D341Med (cell line): ENCODE results near the gene INPP4B.

ENCODE experiments used
- DNase-seq: peaks from one replicate; pipeline ENCODE4 v3.0.0; 2012; ENCODE audit warnings: low spot score

INPP4B gene

DNA sequence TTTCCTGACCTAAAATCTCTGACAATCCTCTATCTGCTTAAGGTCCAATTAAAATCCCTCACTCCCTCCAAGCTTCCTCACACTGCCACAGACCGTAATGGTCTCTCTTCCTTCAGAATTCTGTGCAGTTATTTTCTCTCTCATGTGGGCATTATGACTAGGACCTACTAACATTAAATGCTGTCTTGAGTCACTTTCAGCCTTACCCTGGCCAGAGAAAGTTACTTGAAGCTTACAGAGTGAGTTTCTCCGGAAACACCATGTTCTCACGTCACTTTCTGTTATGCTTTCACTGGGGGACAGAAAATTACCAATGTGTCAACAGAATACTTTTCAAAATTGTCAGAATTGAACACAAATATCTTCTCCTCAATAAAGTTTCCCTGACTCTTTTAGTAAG lies 271.8 kb downstream of the INPP4B start:
- DNase-seq = no peak

DNA sequence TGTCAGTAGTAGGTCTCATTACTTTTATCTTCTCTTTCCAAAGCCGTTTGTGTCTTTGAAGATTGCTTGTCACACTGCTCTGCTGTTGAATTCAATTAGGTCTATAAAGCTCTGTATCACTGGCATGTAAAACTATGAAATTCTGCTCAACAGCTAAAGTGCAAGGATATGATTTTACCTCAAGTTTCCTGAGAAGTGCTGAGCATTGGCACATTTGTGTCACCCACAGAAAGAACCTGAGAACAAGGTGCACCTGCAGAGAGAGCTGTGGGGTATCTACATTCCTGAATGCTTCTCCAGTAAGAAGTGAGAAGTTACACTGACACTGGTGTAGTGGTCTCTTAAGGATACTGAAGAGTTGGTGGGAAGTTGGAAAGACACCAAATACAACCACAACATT lies 274.0 kb downstream of the INPP4B start:
- DNase-seq = no peak

- peak; percentile 36 for DNase-seq
Observed at GRCh38 chr4:142567620-142568451, 278.3 kb downstream of the INPP4B start.

DNA sequence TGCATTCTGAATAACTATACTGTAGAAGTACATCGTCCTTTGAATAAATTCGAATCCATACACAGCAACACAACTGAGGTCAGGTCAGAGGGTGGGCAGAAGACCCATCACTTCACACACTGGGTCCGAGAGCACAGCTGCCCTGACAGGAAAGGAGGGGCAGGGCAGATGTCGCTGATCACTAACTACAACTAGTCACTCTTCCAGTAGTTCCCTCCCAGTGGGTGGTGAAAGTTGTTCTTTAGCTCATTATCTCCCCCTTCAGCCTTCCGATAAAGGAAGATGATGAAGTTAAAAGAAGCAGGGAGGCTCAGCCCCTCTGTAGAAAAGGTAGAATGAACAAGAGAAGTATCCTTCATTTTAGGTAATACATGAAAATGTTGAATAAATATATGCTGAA lies 278.9 kb downstream of the INPP4B start:
- DNase-seq = no peak

- DNase-seq = no peak
Observed at GRCh38 chr4:142566777-142567176, 279.3 kb downstream of the INPP4B start.

DNA sequence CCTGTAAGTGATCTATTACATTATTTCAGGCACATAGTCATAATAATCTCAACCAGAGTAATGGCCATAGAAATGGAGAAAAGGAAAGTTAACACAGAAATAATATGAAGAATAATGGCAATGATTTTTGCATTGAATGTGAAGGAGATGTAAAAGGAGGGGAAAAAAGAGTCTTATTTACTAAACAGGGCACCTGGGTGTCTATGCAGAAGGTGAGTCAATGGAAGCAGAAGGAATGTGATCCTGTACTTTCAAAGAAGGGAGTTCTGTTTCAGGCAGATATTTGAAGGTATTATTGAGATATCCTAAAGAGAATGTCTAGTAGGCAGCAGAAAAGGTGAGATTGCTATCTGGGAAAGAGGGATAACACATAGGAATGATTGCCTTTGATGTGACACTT lies 279.9 kb downstream of the INPP4B start:
- no peak for DNase-seq

GRCh38 chr4:142565771-142566170 lies 280.3 kb downstream of the INPP4B start:
- no peak for DNase-seq

GRCh38 chr4:142563682-142564291 lies 282.3 kb downstream of the INPP4B start:
- DNase-seq = no peak

GRCh38 chr4:142559986-142560385 lies 286.1 kb downstream of the INPP4B start:
- DNase-seq = no peak

DNA sequence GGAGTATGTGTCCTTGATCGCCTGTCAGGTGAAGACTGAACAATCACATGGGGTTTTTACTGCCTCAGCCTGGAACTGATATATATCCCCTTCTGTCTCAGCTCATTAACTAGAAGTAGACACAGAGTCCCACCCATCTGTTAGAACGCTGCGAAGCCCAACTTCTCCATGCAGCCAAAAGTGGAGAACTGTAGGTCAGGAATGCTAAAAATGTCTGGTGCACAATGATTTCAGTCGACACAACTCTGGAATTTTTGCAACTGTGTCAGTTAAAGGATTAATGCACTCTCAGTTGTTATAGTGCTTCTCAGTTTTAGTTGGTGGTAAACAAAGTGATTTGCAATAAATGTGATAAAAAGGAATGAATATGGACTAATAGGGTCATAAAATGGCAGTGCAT lies 287.2 kb downstream of the INPP4B start:
- DNase-seq = no peak

DNA sequence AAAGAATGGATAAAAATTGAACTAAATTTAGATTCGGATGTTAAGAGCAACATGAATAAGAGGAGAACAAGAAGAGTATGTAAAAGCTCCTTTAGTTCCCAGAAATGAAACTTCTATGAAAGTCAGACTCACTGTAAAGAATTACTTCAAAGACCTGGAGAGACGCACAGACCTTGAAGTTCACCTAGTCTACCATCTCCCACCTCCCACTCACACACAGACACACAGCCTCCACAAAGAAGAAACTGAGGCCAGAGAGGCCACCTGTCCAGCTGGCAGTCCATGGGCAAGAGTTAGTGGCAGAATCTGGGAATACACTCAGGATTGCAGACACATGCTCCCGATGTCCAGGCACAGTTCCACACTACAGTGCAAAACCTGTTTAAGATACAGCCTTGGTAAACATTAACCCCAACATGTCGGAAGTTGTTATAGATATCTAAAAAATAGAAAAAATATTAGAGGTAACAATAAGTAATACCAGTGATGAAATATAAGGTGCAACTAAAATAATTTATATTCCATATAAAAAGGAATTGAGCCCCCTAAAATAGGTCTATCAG lies 288.8 kb downstream of the INPP4B start:
- DNase-seq = no peak

DNA sequence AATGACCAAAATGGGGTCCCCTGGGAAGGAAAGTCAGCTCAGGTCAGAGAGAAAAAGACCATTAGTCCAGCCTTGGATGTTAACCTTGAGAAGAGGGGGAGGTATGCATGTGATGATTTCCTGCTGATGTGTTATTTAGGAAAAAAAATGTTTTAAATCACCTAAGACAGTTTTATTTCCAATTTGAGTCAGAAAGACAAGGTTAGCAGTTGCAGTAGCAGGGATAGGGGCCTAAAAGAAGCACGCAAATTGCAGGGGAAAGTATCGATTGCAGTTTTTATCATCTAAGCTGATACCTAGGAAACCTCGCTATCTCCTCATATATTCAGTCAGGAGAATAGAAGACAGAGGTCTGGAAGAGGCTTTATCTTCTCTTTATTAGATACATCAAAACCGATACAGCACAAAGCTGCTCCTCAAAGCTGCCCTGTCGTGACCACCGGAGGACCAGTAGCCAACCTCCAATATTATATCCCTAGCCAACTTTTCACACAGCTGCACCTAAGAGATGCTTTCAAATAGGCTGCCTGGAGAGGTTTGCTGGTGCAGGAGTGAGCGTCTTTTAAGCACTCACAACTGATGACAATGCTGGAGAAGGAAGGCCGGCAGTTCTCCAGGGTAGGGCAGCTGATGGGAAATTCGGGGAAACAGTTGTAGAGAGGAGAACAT lies 289.4 kb downstream of the INPP4B start:
- DNase-seq = no peak

DNA sequence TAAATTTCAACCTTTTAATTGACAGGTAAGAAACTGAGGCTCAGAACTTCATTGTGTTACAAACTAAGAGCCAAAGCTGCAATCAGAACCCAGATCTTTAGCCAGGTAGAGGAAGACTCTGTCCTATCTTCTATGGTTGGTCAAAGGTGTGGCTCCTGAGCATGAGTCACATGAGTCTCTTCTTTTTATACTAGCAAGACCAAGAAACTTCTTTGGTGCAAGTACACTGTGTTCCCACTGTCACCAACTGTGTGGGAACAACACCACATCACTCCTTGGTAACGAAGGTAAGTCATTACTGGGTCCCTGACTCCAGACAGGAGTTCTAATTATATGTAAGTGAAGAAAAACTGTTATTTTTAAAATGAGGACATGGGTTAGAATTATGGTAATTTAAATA lies 290.1 kb downstream of the INPP4B start:
- DNase-seq = no peak

DNA sequence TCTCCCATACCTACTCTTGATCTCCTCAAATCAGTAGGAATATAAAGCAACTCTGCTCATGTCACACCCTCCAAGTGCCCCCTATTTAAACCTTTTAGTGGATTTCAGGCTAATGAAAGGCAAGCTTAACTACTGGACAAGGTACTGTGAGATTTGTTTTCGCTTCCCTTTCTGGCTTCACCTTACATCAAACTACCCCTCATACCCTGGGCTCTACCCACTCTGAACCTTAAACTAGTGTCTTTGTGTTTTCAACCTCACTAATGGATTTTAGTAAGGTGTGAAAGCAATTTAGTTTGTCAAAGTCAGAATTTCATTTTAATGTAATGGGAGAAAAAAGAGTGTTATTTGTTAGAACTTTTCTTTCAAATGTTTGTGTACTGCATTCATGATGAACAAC lies 291.7 kb downstream of the INPP4B start:
- DNase-seq = no peak

- no peak for DNase-seq
Observed at GRCh38 chr4:142551517-142552305, 294.4 kb downstream of the INPP4B start.

- no peak for DNase-seq
Observed at GRCh38 chr4:142550965-142551364, 295.1 kb downstream of the INPP4B start.

GRCh38 chr4:142549726-142550463 lies 296.2 kb downstream of the INPP4B start:
- no peak for DNase-seq

DNA sequence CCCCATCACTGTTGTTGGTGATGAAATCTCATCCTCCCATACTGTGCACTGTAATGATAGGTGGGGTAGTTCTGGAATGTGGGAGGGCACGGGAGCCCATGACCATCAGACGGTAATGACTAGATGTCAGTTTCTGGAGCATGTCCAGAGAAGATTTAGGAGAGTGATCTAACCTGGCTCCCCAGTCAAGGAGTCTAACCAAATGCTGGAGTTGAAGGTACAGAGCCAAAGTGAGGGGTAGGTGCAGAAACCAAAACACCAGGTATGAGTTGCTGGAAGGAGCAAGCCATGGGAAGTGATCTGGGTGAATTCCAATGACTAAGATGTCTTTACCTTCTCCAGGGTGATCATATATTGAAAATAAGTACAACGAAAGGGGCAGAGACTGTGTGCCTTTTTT lies 296.9 kb downstream of the INPP4B start:
- DNase-seq = no peak

GRCh38 chr4:142548491-142548890 lies 297.6 kb downstream of the INPP4B start:
- no peak for DNase-seq

DNA sequence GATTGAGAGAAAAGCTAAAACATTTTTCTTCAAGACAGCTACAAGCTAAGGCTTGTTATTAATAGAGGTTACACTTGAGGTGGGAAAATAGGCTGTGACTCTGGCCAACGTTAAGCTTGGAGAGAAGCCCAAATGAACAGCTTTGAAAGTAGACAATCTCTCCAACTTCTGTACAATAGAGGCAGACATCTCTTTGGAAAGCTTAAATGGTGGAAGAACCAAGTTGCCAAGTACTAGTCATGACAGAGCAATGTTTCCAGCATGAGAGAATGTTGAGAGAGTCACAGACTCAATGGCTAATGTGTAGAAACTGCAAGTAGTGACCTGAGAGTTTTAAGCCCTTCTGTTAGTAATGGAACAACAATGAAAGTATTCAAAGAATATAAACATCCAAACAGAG lies 298.1 kb downstream of the INPP4B start:
- DNase-seq = no peak

DNA sequence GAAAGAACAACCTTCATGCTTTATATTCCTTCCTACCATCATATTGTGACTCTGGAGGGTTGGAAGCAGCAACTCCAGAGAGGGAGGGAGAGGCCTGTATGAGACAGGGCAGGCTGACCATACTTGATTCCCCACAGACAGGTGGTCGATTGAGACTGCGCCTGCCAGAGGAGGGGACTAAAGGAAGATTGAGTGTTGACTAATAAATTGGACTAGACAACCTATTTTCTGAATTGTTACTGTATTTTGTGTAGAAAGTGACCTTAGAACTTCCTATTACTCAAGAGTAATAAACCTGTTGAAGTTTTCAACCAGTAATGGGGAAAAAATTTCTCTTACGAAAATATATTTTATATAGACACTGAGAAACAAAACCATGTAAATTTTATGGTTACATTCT lies 301.5 kb downstream of the INPP4B start:
- DNase-seq = no peak
